ENCODE results near the gene PPP6R2.

Gene PPP6R2

DNA sequence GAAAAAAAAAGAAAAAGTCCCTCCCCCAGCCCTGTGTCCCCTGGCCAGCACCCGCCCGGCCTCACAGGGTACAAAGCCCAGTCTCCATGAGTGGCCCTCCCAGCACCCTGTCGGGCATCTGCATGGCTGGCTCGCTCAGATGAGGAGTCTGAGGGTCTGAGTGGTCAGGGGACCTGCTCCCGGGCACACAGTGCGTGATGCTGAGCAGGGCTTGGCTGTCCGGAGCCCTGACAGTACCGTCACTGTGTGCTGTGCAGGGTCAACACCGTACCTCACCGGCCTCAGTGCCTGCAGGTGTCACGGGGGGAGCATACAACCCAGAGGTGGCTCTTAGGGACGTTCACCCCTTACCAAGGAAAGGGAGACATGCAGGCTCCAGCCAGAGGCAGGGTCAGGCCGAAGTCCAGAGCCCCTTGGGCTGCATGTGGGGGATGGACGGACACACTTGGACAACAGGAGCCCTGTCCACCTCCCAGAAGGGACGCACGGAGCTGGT, 32.1 kb upstream of the PPP6R2 start:
- Histone ChIP-seq H4K20me1 (ENCODE audit: control insufficient read depth, insufficient read depth, low read depth, low read length) (no peaks in the 10 kb centered on the region), H3K4me1 (ENCODE audit: control insufficient read depth, low read length) (peaks cover 76% of the 10 kb centered on the region), H3K4me2 (ENCODE audit: low read length) (no peak overlapping the region), H3K27me3 (ENCODE audit: control insufficient read depth, low read length) (no peaks in the 10 kb centered on the region), H3K36me3 (ENCODE audit: control insufficient read depth, low read length) (peaks cover 8% of the 10 kb centered on the region), H3K27ac (ENCODE audit: low read depth, low read length) (no peak overlapping the region), H3K4me3 (ENCODE audit: low read length) (no peak overlapping the region), H3F3A (ENCODE audit: control insufficient read depth, insufficient read depth) (peaks cover 28% of the 10 kb centered on the region), H3K9me3 (ENCODE audit: control insufficient read depth, insufficient read depth, low read length) (no peaks in the 10 kb centered on the region), H3K9me2 (replicated peaks; ENCODE audit: control insufficient read depth, low read length) (no peaks in the 10 kb centered on the region), H3K79me2 (ENCODE audit: control insufficient read depth, low read length) (peaks cover 21% of the 10 kb centered on the region)
- no peak for TF ChIP-seq EZH2phosphoT487 (IDR thresholded peaks at IDR 0.05; ENCODE audit: borderline replicate concordance, low read length)
- TF ChIP-seq, protein P1, sequence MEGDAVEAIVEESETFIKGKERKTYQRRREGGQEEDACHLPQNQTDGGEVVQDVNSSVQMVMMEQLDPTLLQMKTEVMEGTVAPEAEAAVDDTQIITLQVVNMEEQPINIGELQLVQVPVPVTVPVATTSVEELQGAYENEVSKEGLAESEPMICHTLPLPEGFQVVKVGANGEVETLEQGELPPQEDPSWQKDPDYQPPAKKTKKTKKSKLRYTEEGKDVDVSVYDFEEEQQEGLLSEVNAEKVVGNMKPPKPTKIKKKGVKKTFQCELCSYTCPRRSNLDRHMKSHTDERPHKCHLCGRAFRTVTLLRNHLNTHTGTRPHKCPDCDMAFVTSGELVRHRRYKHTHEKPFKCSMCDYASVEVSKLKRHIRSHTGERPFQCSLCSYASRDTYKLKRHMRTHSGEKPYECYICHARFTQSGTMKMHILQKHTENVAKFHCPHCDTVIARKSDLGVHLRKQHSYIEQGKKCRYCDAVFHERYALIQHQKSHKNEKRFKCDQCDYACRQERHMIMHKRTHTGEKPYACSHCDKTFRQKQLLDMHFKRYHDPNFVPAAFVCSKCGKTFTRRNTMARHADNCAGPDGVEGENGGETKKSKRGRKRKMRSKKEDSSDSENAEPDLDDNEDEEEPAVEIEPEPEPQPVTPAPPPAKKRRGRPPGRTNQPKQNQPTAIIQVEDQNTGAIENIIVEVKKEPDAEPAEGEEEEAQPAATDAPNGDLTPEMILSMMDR (IDR thresholded peaks at IDR 0.05; ENCODE audit: low read depth, low read length, poor library complexity, severe bottlenecking) = no peak

DNA sequence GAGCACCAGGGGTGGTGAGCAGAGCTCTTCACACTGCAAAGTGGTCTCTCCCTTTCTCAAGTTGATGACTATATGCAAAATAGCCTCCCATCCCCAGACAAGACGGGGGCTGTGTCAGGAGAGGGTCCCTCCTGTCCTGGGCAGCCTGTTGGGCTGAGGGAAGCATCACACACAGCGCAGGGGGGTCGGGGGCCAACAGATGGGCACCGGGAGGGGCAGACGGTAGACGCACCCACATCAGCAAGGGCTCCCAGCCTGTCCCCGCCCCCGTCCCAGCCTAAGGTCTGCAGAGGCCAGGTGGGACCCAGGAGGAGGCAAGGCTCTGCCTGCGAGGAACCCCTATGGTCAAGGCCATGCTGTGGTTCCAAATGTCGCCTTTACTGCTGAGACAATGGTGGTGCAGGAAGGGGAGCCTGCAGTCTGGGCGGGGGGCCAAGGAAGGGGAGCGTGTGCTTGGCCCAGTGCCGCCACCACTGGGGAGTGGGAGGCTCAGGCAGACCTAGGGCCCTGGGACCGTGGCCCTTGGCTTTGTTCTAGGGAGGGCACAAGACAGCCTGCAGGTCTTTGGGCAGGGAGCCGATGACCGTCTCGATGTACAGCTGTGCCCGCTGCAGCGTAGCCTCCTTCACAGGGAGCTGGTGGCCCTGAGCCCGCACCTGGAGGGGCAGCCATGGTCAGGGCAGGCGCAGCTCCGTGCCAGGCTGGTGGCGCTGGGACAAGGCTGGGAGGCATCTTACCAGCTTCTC, 31.3 kb upstream of the PPP6R2 start:
- H3K27me3 ChIP-seq (ENCODE audit: control insufficient read depth, low read length) = no peaks in the 10 kb centered on the region
- TF ChIP-seq, protein P1 (IDR thresholded peaks at IDR 0.05; ENCODE audit: low read depth, low read length, poor library complexity, severe bottlenecking) = no peak
- TF ChIP-seq EZH2phosphoT487 (IDR thresholded peaks at IDR 0.05; ENCODE audit: borderline replicate concordance, low read length) = no peak
- no peaks in the 10 kb centered on the region for H4K20me1 ChIP-seq (ENCODE audit: control insufficient read depth, insufficient read depth, low read depth, low read length)
- H3K9me3 ChIP-seq (ENCODE audit: control insufficient read depth, insufficient read depth, low read length) = no peaks in the 10 kb centered on the region
- peaks cover 78% of the 10 kb centered on the region for H3K4me1 ChIP-seq (ENCODE audit: control insufficient read depth, low read length)
- H3K79me2 ChIP-seq (ENCODE audit: control insufficient read depth, low read length) = peaks cover 13% of the 10 kb centered on the region
- no peaks in the 10 kb centered on the region for H3K9me2 ChIP-seq (replicated peaks; ENCODE audit: control insufficient read depth, low read length)
- H3K27ac ChIP-seq (ENCODE audit: low read depth, low read length) = no peak overlapping the region
- H3K4me2 ChIP-seq (ENCODE audit: low read length) = no peak overlapping the region
- peaks cover 26% of the 10 kb centered on the region for H3F3A ChIP-seq (ENCODE audit: control insufficient read depth, insufficient read depth)
- H3K36me3 ChIP-seq (ENCODE audit: control insufficient read depth, low read length) = peaks cover 3% of the 10 kb centered on the region; the same call in 1 of the 2 replicates
- no peak overlapping the region for H3K4me3 ChIP-seq (ENCODE audit: low read length)

DNA sequence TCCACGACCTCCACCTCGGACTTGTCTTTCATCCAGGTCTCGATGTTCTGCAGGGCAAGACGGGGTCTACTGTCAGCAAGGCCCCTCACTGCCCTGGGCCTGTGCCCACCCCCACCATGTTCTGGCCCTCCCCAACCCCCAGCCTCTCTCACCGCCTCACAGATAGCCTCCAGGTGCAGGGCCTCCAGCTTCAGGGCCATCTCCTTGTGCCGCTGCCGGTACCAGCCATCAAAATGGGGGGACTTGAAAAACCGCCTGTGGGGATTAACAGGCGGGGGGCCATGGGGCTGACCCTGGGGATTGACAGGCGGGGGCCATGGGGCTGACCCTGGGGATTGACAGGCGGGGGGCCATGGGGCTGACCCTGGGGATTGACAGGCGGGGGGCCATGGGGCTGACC, 30.8 kb upstream of the PPP6R2 start:
- Histone ChIP-seq H3K4me1 (ENCODE audit: control insufficient read depth, low read length) (peaks cover 82% of the 10 kb centered on the region), H4K20me1 (ENCODE audit: control insufficient read depth, insufficient read depth, low read depth, low read length) (no peaks in the 10 kb centered on the region), H3K4me2 (ENCODE audit: low read length) (no peak overlapping the region), H3K4me3 (ENCODE audit: low read length) (no peak overlapping the region), H3K36me3 (ENCODE audit: control insufficient read depth, low read length) (no peaks in the 10 kb centered on the region), H3K27ac (ENCODE audit: low read depth, low read length) (no peak overlapping the region), H3K27me3 (ENCODE audit: control insufficient read depth, low read length) (no peaks in the 10 kb centered on the region), H3K9me3 (ENCODE audit: control insufficient read depth, insufficient read depth, low read length) (no peaks in the 10 kb centered on the region), H3F3A (ENCODE audit: control insufficient read depth, insufficient read depth) (peaks cover 26% of the 10 kb centered on the region), H3K9me2 (replicated peaks; ENCODE audit: control insufficient read depth, low read length) (no peaks in the 10 kb centered on the region), H3K79me2 (ENCODE audit: control insufficient read depth, low read length) (peaks cover 10% of the 10 kb centered on the region)
- TF ChIP-seq EZH2phosphoT487 (IDR thresholded peaks at IDR 0.05; ENCODE audit: borderline replicate concordance, low read length) = no peak
- TF ChIP-seq, protein P1 (IDR thresholded peaks at IDR 0.05; ENCODE audit: low read depth, low read length, poor library complexity, severe bottlenecking) = no peak

Measured in DOHH2 (cell line).